K562 (cell line): ENCODE data around the gene MPPED1. TPM values are rescaled to one million over a fixed set of nuclear protein-coding genes. Genes with fewer than 3 reads are reported as not detected.

Experiments
- CEBPB ChIP-seq: fragments of 450-650 bp; IDR thresholded peaks from 2 replicates; pipeline ENCODE4 v1.6.1; 2016; ENCODE audit warnings: missing genetic modification characterization, missing compliant biosample characterization
- ILF3 ChIP-seq: fragments of 450-650 bp; IDR thresholded peaks from 2 replicates; pipeline ENCODE4 v1.6.1; 2018; ENCODE audit warnings: antibody characterized with exemption, mild to moderate bottlenecking, moderate library complexity, borderline replicate concordance
- RCOR1 ChIP-seq, 2 experiments: IDR thresholded peaks; 2 replicates each; pipeline ENCODE4 v1.6.1; 2012; ENCODE audit warnings: low read depth in 2 of 2, low read length in 2 of 2, borderline replicate concordance in 1 of 2, improper control_type of control experiment in 1 of 2
- SMAD3 ChIP-seq: fragments of 450-650 bp; formaldehyde crosslinking; conservative IDR thresholded peaks from 2 replicates; pipeline ENCODE4 v1.4.0; 2020; ENCODE audit warnings: mild to moderate bottlenecking
- TCF7 ChIP-seq: sonication (generic); IDR thresholded peaks from 2 replicates; pipeline ENCODE4 v1.6.1; 2016; ENCODE audit warnings: antibody characterized with exemption, borderline replicate concordance
- polyA plus RNA-seq, 8 experiments: library from polyadenylated mRNA; depleted of rRNA in 4 of 8; stranded (reverse) in 5 of 8; unstranded in 3 of 8; fragments of >200 nt; fragmentation: Nextera tagmentation in 2 of 8; fragmentation: Illumina TruSeq in 1 of 8; extraction: Ambion mirVana in 2 of 8; extraction: Trizol in 1 of 8; gene quantifications; 2 replicates each; pipeline versions ENCODE4 v1.2.1 to v1.2.3, GENCODE V29; 2011 to 2014; ENCODE audit warnings: inconsistent platforms in 1 of 8, missing spikeins in 1 of 8
- total RNA-seq, 7 experiments: library from RNA; depleted of rRNA in 6 of 7; stranded (reverse); fragments of >200 nt in 6 of 7; fragmentation: Illumina TruSeq in 2 of 7; extraction: Trizol in 2 of 7; gene quantifications; 2 replicates each; pipeline versions ENCODE4 v1.2.1 to v1.2.3, GENCODE V29; 2011 to 2021; ENCODE audit warnings: low replicate concordance in 1 of 7
- TF ChIP-seq, protein P1 (sequence below): fragments of 450-650 bp; IDR thresholded peaks from 2 replicates; pipeline ENCODE4 v1.6.1; 2016; ENCODE audit warnings: mild to moderate bottlenecking, moderate library complexity
- TF ChIP-seq, protein P2 (sequence below), 3 experiments: IDR thresholded peaks in 2 of 3; conservative IDR thresholded peaks in 1 of 3; 2 replicates each; pipeline ENCODE4 v1.5.1; 2011 to 2012; ENCODE audit warnings: low read length in 3 of 3, mild to moderate bottlenecking in 3 of 3, control low read depth in 2 of 3, improper control_type of control experiment in 1 of 3, inconsistent platforms in 1 of 3, low read depth in 1 of 3, mixed read lengths in 1 of 3, moderate library complexity in 1 of 3; ENCODE audit not compliant: insufficient read depth in 2 of 3
- TF ChIP-seq, protein P3 (sequence below): sonication (generic); formaldehyde crosslinking; IDR thresholded peaks from 2 replicates; pipeline ENCODE4 v1.8.1; 2023; ENCODE audit warnings: mild to moderate bottlenecking, missing genetic modification reagents

The MPPED1 gene
- total and polyA plus RNA-seq, 9 of the 15 experiments (the other 6 are each of a cell fraction or from before 2014, with no cell fraction given), result not detected

DNA sequence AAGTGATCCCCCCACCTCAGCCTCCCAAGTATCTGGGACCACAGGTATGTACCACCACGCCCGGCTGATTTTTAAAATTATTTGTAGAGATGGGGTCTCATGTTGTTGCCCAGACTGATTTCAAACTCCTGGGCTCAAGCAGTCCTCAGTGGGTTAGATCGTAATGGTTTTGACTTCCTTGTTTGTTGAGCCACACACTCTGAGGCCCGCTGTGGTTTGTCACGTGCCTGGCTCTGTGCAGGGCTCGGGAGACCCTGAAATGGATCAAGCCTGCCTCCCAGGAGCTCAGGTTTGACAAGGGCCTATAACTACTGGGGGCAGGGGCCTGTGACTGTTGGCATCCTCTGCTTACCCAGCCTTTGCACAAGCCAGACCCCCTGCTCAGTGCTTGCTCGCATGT lies 68.1 kb downstream of the MPPED1 start (continued):
- TF ChIP-seq, protein P1, sequence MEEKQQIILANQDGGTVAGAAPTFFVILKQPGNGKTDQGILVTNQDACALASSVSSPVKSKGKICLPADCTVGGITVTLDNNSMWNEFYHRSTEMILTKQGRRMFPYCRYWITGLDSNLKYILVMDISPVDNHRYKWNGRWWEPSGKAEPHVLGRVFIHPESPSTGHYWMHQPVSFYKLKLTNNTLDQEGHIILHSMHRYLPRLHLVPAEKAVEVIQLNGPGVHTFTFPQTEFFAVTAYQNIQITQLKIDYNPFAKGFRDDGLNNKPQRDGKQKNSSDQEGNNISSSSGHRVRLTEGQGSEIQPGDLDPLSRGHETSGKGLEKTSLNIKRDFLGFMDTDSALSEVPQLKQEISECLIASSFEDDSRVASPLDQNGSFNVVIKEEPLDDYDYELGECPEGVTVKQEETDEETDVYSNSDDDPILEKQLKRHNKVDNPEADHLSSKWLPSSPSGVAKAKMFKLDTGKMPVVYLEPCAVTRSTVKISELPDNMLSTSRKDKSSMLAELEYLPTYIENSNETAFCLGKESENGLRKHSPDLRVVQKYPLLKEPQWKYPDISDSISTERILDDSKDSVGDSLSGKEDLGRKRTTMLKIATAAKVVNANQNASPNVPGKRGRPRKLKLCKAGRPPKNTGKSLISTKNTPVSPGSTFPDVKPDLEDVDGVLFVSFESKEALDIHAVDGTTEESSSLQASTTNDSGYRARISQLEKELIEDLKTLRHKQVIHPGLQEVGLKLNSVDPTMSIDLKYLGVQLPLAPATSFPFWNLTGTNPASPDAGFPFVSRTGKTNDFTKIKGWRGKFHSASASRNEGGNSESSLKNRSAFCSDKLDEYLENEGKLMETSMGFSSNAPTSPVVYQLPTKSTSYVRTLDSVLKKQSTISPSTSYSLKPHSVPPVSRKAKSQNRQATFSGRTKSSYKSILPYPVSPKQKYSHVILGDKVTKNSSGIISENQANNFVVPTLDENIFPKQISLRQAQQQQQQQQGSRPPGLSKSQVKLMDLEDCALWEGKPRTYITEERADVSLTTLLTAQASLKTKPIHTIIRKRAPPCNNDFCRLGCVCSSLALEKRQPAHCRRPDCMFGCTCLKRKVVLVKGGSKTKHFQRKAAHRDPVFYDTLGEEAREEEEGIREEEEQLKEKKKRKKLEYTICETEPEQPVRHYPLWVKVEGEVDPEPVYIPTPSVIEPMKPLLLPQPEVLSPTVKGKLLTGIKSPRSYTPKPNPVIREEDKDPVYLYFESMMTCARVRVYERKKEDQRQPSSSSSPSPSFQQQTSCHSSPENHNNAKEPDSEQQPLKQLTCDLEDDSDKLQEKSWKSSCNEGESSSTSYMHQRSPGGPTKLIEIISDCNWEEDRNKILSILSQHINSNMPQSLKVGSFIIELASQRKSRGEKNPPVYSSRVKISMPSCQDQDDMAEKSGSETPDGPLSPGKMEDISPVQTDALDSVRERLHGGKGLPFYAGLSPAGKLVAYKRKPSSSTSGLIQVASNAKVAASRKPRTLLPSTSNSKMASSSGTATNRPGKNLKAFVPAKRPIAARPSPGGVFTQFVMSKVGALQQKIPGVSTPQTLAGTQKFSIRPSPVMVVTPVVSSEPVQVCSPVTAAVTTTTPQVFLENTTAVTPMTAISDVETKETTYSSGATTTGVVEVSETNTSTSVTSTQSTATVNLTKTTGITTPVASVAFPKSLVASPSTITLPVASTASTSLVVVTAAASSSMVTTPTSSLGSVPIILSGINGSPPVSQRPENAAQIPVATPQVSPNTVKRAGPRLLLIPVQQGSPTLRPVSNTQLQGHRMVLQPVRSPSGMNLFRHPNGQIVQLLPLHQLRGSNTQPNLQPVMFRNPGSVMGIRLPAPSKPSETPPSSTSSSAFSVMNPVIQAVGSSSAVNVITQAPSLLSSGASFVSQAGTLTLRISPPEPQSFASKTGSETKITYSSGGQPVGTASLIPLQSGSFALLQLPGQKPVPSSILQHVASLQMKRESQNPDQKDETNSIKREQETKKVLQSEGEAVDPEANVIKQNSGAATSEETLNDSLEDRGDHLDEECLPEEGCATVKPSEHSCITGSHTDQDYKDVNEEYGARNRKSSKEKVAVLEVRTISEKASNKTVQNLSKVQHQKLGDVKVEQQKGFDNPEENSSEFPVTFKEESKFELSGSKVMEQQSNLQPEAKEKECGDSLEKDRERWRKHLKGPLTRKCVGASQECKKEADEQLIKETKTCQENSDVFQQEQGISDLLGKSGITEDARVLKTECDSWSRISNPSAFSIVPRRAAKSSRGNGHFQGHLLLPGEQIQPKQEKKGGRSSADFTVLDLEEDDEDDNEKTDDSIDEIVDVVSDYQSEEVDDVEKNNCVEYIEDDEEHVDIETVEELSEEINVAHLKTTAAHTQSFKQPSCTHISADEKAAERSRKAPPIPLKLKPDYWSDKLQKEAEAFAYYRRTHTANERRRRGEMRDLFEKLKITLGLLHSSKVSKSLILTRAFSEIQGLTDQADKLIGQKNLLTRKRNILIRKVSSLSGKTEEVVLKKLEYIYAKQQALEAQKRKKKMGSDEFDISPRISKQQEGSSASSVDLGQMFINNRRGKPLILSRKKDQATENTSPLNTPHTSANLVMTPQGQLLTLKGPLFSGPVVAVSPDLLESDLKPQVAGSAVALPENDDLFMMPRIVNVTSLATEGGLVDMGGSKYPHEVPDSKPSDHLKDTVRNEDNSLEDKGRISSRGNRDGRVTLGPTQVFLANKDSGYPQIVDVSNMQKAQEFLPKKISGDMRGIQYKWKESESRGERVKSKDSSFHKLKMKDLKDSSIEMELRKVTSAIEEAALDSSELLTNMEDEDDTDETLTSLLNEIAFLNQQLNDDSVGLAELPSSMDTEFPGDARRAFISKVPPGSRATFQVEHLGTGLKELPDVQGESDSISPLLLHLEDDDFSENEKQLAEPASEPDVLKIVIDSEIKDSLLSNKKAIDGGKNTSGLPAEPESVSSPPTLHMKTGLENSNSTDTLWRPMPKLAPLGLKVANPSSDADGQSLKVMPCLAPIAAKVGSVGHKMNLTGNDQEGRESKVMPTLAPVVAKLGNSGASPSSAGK, result no peak
- TF ChIP-seq, protein P2, sequence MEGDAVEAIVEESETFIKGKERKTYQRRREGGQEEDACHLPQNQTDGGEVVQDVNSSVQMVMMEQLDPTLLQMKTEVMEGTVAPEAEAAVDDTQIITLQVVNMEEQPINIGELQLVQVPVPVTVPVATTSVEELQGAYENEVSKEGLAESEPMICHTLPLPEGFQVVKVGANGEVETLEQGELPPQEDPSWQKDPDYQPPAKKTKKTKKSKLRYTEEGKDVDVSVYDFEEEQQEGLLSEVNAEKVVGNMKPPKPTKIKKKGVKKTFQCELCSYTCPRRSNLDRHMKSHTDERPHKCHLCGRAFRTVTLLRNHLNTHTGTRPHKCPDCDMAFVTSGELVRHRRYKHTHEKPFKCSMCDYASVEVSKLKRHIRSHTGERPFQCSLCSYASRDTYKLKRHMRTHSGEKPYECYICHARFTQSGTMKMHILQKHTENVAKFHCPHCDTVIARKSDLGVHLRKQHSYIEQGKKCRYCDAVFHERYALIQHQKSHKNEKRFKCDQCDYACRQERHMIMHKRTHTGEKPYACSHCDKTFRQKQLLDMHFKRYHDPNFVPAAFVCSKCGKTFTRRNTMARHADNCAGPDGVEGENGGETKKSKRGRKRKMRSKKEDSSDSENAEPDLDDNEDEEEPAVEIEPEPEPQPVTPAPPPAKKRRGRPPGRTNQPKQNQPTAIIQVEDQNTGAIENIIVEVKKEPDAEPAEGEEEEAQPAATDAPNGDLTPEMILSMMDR (IDR thresholded peaks at IDR 0.05 in 2 of 3, conservative IDR thresholded peaks at IDR 0.05 in 1 of 3; ENCODE audit: insufficient read depth in 2 of 3, low read depth in 1 of 3, low read length in 3 of 3), result no peak
- no peak for TF ChIP-seq ILF3
- TF ChIP-seq, protein P3, sequence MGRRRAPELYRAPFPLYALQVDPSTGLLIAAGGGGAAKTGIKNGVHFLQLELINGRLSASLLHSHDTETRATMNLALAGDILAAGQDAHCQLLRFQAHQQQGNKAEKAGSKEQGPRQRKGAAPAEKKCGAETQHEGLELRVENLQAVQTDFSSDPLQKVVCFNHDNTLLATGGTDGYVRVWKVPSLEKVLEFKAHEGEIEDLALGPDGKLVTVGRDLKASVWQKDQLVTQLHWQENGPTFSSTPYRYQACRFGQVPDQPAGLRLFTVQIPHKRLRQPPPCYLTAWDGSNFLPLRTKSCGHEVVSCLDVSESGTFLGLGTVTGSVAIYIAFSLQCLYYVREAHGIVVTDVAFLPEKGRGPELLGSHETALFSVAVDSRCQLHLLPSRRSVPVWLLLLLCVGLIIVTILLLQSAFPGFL (CRISPR knock-in tag), result no peak
- no peak for TF ChIP-seq CEBPB
- TF ChIP-seq RCOR1 (IDR thresholded peaks at IDR 0.05; ENCODE audit: borderline replicate concordance in 1 of 2, low read depth in 2 of 2, low read length in 2 of 2), result no peak
- TF ChIP-seq SMAD3 (CRISPR knock-in tag), result no peak
- no peak for TF ChIP-seq TCF7
